Renal pelvis (tissue), 12 donors: ENCODE results near the gene DEFB131A. TPM values are rescaled to one million over a fixed set of nuclear protein-coding genes. Genes with fewer than 3 reads are reported as not detected.
"Not testable (repeated sequence)": the region's sequence is repeated elsewhere in the genome, so short reads cannot be mapped to it uniquely, and the experiment has no call there.

Experiments
- DNase-seq: peaks from one replicate; pipeline ENCODE4 v3.0.0-alpha.2; 2013
- long read RNA-seq, 16 experiments: transcript quantifications; one replicate each; lab custom pipeline, GENCODE V29; 2026
- polyA plus RNA-seq, 3 donors: library from polyadenylated mRNA; unstranded; fragments of 120-200 nt; gene quantifications; one replicate each; pipeline ENCODE4 v1.2.1, GENCODE V29; 2013; ENCODE audit not compliant: insufficient read length in 3 of 3

DEFB131A gene, protein sequence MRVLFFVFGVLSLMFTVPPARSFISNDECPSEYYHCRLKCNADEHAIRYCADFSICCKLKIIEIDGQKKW
- polyA plus RNA-seq = not detected
- long read RNA-seq, donor 1 = 0 reads
- long read RNA-seq, donor 2 = 0 reads
- long read RNA-seq, donor 3 = 0 reads
- long read RNA-seq, donor 4 = 0 reads
- long read RNA-seq, donor 5 = 0 reads
- long read RNA-seq, donor 6 = 0 reads
- long read RNA-seq, donor 7 = 0 reads
- long read RNA-seq, donor 8 = 0 reads
- long read RNA-seq, donor 9 = 0 reads
- long read RNA-seq, donor 10 = 0 reads
- long read RNA-seq, donor 11 = 0 reads
- long read RNA-seq, donor 12 = 0 reads
- long read RNA-seq, donor 13 = 0 reads
- long read RNA-seq, donor 14 = 0 reads
- long read RNA-seq, donor 15 = 0 reads
- long read RNA-seq, donor 16 = 0 reads

GRCh38 chr4:9444114-9444513 lies at the start of gene DEFB131A:
Gene DEFB131A, plus strand, starts transcription at chr4:9444414. Its CDS starts 120 bp downstream, at chr4:9444534.
- not testable (repeated sequence) for DNase-seq

GRCh38 chr4:9405774-9406173 lies 38.4 kb upstream of the DEFB131A start:
- not testable (repeated sequence) for DNase-seq

DNA sequence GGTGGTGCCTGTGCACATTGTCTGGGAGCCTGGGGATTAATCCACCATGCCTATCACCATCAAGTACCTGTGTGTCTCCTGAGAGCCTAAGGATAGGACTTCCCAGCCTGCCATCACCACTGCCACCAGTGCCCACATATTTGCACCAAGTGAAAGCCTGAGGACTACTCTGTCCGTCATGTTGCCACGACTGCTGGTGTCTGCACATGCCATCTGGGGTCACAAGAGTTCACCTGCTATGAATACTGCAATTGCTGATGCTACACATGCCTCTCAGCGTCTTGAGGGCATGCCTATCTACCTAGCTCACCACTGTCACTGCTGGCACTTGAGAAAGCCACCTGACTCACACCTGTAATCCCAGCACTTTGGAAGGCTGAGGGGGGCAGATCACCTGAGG lies 37.7 kb upstream of the DEFB131A start:
- DNase-seq = not testable (repeated sequence)

DNA sequence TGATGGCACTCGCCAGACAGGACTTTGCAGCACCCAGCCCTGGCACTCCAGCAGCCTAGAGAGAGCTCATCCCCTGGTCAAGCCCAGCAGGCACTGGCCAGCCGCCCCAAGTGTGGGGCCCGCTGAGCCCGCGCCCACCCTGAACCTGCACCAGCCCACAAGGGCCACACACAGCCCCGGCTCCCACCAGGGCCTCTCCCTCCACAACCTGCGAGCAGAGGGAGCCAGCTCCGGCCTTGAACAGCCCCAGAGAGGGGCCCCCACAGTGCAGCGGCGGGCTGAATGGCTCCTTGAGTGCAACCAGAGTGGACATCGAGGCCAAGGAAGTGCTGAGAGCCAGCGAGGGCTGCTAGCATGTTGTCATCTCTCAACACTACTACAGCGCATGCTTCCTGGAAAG lies 34.4 kb upstream of the DEFB131A start:
- no peak for DNase-seq

DNA sequence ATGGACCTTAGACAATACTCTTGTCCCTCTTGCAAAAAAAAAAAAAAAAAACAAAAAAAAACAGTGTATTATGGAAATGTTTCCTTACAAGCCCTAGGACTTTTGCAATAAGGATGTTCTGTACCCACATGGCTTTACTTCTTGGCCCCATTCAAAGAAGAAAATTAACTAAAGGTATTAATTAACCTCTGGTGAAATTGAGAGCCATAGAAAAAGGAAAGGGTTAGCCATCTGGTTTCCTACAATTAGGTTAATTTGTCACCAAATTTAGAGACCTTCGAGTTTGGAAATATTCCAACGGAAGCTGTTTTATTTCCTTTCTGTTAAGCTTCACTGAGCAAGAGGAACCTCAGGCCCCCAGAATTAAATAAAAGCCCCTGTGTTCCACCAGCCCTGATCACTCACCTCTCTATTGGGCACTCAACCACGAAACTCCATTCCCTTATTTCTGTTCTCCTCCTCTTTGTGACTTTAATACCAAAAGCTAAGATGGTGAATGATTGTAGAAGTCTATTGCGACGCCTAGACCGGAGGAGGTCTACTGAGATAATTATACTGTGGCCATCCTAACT lies 22.2 kb upstream of the DEFB131A start:
- not testable (repeated sequence) for DNase-seq

GRCh38 chr4:9425916-9426315 lies 18.3 kb upstream of the DEFB131A start:
- DNase-seq = not testable (repeated sequence)

- DNase-seq = not testable (repeated sequence)
Measured at GRCh38 chr4:9430061-9430460, 14.2 kb upstream of the DEFB131A start.

GRCh38 chr4:9433320-9433719 lies 10.9 kb upstream of the DEFB131A start:
- DNase-seq = not testable (repeated sequence)

DNA sequence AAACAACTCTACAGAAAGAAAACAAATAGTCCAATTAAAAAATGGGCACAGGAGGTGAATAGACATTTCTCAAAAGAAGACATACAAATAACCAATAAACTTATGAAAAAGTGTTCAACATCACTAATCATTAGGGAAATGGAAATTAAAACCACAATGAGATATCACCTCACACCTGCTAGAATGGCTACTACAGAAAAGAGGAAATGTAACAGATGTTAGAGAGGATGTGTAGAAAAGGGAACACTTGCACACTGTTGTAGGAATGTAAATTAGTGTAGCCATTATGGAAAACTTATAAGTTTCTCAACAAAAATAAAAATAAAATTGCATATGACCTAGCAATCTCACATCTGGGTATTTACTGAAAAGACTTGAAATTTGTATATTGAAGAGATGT lies 7.5 kb upstream of the DEFB131A start:
- DNase-seq = not testable (repeated sequence)

DNA sequence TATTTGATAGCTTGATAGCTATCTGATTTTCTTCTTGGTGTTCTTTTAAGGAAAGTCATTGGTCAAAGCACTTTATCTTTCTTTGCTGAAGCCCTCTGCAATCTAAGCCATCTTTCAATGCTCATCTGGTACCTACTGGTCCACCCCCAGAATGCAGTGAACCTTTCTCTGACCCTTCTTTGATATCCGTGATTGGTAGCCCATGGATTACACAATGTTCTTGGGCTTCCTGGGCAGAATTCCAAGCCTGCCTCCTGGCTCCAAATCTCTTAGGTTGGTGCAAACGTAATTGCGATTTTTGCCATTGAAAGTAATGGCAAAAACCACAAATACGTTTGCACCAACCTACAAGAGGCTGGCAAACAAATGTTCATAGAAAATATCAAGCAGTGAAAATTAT lies 1.9 kb upstream of the DEFB131A start:
- DNase-seq = not testable (repeated sequence)

DNA sequence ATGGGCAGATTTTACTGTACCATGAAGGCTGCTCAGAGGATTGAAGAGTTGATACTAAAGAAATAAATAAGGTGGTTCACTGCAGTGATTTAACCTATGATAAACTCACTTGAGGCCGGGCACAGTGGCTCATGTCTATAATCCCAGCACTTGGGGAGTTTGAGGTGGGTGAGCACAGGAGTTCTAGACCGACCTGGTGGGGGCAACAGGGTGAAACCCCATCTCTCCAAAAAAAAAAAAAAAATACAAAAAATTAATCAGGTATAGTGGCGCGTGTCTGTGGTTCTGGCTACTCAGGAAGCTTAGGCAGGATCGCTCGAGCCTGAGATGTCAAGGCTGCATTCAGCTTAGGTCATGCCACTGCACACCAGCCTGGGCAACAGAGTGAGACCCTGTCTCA lies 467 bp downstream of the DEFB131A start:
- not testable (repeated sequence) for DNase-seq

DNA sequence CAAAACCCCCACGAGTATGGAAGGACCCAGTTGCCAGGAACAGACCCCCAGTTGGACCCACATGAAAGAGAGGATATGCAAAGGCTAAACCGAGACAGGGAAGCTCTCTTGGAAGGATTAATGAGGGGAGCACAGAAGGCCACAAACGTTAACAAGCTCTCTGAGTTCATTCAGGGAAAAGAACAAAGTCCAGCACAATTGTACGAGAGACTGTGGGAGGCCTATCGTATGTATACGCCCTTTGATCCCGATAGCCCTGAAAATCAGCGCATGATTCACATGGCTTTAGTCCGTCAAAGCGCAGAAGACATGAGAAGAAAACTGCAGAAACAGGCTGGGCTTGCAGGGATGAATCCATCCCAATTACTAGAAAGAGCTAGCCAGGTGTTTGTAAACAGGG lies 8.0 kb downstream of the DEFB131A start:
- DNase-seq = not testable (repeated sequence)

- not testable (repeated sequence) for DNase-seq
Measured at GRCh38 chr4:9454284-9454683, 10.1 kb downstream of the DEFB131A start.

- not testable (repeated sequence) for DNase-seq
Measured at GRCh38 chr4:9455046-9455445, 10.8 kb downstream of the DEFB131A start.

DNA sequence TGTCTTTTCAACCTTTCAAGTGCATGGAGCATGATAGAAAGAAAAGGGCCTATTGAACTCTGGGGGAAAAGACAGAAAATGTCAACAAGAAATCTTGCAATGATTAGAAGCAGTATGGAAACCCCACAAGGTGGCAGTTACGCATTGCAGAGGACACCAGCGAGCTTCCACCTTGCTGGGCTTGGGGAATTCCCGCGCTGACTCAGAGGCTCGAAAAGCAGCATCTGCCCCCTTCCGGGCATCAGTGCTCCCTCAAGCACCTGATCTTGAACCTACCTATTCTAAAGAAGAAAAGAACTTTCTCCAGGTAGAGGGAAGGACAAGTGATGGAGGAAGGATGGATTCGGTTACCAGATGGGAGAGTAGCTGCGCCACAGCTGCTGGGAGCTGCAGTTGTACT lies 35.3 kb downstream of the DEFB131A start:
- not testable (repeated sequence) for DNase-seq

GRCh38 chr4:9480066-9480465 lies 35.9 kb downstream of the DEFB131A start:
- DNase-seq = not testable (repeated sequence)

DNA sequence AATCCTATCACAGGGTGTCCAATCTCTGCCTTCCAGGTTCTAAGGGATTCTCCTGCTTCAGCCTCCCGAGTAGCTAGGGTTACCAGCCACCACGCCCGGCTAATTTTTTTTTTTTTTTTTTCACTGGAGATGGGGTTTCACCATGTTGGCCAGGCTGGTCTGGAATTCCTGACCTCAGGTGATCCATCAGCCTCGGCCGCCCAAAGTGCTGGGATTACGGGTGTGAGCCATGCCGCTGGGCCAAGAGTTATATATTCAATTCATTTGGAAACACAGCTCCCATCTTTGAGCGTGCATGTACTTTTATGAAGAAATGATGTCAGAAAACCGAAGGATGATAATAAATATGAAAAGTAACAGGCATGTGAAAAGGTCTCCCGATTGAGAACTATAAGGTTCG lies 38.7 kb downstream of the DEFB131A start:
- not testable (repeated sequence) for DNase-seq

GRCh38 chr4:9483682-9484081 lies 39.5 kb downstream of the DEFB131A start:
- DNase-seq = not testable (repeated sequence)

DNA sequence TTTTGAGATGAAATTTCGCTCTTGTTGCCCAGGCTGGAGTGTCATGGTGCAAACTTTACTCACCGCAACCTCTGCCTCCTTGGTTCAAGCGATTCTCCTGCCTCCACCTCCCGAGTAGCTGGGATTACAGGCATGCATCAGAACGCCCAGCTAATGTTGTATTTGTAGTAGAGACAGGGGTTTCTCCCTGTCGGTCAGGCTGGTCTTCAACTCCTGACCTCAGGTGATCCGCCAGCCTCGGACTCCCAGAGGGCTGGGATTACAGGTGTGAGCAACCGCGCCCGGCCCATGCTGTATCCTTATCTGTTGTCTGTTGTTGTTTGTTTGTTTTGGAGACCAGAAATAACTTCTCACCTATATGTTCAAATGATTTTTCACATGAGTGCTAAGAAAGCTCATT lies 42.7 kb downstream of the DEFB131A start:
- not testable (repeated sequence) for DNase-seq

GRCh38 chr4:9488796-9489195 lies 44.6 kb downstream of the DEFB131A start:
- DNase-seq = not testable (repeated sequence)

- DNase-seq = not testable (repeated sequence)
Measured at GRCh38 chr4:9490496-9490895, 46.3 kb downstream of the DEFB131A start.

DNA sequence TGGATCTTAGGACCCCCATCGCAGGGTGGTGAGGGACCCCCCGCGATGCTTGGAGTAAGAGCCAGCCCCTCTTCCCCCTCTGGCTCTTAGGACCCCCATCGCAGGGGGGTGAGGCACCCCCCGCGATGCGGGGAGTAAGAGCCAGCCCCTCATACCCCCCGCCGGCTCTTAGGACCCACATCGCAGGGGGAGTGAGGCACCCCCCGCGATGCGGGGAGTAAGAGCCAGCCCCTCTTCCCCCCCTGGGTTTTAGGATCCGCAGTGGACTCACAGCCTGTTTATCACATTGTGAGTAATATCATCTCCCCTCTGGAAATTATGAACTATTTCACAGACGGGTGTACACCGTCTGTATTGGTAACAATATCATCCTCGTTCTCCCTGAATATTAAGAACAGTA lies 46.8 kb downstream of the DEFB131A start:
- not testable (repeated sequence) for DNase-seq

GRCh38 chr4:9493589-9493988 lies 49.4 kb downstream of the DEFB131A start:
- DNase-seq = not testable (repeated sequence)
